Retinal pigment epithelial cell (primary cell): ENCODE measurements around the gene NDE1.
"Not testable (repeated sequence)": the region's sequence is repeated elsewhere in the genome, so short reads cannot be mapped to it uniquely, and the experiment has no call there.

Source experiments
- DNase-seq: peaks from one replicate; pipeline ENCODE4 v3.0.0-alpha.2; 2010; ENCODE audit warnings: low read depth
- H3K4me3 ChIP-seq: 2 replicates; pipeline ENCODE4 v1.5.1; 2011; ENCODE audit warnings: mild to moderate bottlenecking, low read length, control low read depth, moderate library complexity
- CTCF ChIP-seq: conservative IDR thresholded peaks from 2 replicates; pipeline ENCODE4 v1.5.1; 2011; ENCODE audit warnings: low read depth, low read length, control low read depth, inconsistent platforms

Gene NDE1

GRCh38 chr16:15606518-15607220, 43.4 kb upstream of the NDE1 start:
- no peak for TF ChIP-seq CTCF
- DNase-seq = no peak
- H3K4me3 ChIP-seq = no peak overlapping the region

- H3K4me3 ChIP-seq, DNase-seq: not testable (repeated sequence)
Measured at GRCh38 chr16:15607221-15607699, 42.8 kb upstream of the NDE1 start.

- no peak for TF ChIP-seq CTCF
- no peak overlapping the region for H3K4me3 ChIP-seq
- DNase-seq = no peak
Measured at GRCh38 chr16:15607700-15608396, 42.2 kb upstream of the NDE1 start.

DNA sequence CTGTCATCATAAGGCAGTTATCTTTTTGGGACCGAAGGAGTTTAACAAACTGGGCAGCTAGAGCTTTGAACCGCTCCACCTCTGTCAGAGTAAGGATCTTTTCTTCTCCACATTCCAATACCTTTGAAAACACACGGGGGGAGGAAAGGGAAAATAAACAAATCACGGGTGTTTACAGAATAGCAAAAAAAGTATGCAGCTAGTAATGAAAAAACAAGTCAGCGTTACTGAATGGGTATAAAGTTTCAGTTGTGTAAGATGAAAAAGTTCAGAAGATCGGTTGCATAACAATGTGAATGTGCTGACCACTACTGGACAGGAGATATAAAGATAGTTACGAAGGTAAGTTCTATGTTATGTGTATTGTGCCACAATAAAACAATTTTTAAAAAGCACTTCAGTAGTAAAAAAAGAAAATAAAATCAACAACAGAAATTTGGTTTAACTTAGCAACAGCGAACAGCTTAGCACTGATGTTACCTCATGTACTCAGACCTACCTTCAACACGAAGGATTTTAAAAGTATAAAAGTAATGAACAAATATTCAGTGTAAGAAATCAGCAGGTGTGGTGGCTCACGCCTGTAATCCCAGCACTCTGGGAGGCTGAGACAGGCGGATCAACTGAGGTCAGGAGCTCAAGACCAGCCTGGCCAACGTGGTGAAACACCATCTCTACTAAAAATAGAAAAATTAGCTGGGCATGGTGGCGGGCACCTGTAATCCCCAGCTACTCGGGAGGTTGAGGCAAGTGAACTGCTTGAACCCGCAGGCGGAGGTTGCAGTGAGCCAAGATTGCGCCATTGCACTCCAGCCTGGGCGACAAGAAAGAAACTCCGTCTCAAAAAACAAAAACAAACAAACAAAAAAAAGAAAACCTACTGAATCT, 41.4 kb upstream of the NDE1 start:
- TF ChIP-seq CTCF = no peak
- no peak overlapping the region for H3K4me3 ChIP-seq
- DNase-seq = no peak

DNA sequence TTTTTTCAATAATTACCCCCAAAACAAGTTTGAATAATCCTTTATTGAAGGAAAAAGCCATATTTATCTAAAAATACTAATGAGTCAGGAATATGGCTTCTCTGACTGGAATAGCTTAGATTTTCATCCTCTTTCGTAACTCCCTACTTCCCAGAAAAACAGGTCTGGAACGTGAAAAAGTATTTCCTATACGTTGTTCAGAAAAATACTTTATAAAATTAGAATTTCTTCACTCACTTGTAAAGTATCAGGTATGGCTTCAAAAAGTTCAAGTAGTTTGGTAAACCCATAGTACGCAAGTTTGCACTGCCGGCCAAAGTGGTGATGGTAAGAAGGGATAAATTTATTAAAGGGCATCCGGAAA, 40.8 kb upstream of the NDE1 start:
- no peak for DNase-seq
- TF ChIP-seq CTCF = no peak
- no peak overlapping the region for H3K4me3 ChIP-seq

GRCh38 chr16:15610369-15610871, 39.6 kb upstream of the NDE1 start:
- DNase-seq = no peak
- TF ChIP-seq CTCF = no peak

GRCh38 chr16:15611610-15612009, 38.4 kb upstream of the NDE1 start:
- TF ChIP-seq CTCF = no peak
- no peak overlapping the region for H3K4me3 ChIP-seq

More at GRCh38 chr16:15610369-15610871, 39.6 kb upstream of the NDE1 start:
- H3K4me3 ChIP-seq = no peak overlapping the region

More at GRCh38 chr16:15611610-15612009, 38.4 kb upstream of the NDE1 start:
- DNase-seq = no peak
